HFFc6 (cell line): ENCODE results near the gene PITX3. TPM values are rescaled to one million over a fixed set of nuclear protein-coding genes. Genes with fewer than 3 reads are reported as not detected.

ENCODE experiments used
- DNase-seq: peaks from one replicate; pipeline ENCODE4 v3.0.0-alpha.2; 2018
- H3K27ac Mint-ChIP-seq: 2 replicates; pipeline ENCODE4 v1.8.0; 2020; ENCODE audit warnings: mild to moderate bottlenecking, mixed read lengths
- H3K27me3 Mint-ChIP-seq: 2 replicates; pipeline ENCODE4 v1.8.0; 2021; ENCODE audit warnings: mild to moderate bottlenecking, moderate library complexity, mixed read lengths; ENCODE audit not compliant: insufficient read depth
- H3K36me3 Mint-ChIP-seq: 2 replicates; pipeline ENCODE4 v1.8.0; 2021; ENCODE audit warnings: low read depth, mixed read lengths
- H3K4me1 Mint-ChIP-seq: 2 replicates; pipeline ENCODE4 v1.8.0; 2020; ENCODE audit warnings: low read depth, mixed read lengths
- H3K4me3 Mint-ChIP-seq: 2 replicates; pipeline ENCODE4 v1.8.0; 2020; ENCODE audit warnings: mild to moderate bottlenecking, moderate library complexity, mixed read lengths
- H3K9me3 Mint-ChIP-seq: 2 replicates; pipeline ENCODE4 v1.8.0; 2020; ENCODE audit warnings: mild to moderate bottlenecking, mixed read lengths
- total RNA-seq, 6 experiments: library from RNA; stranded (reverse); fragmentation: NEBNext Ultra II Directional; extraction: Animal tissue kit (Norgen Biotek cat#: 25700); gene quantifications; 2 replicates in 1 of 6; 3 replicates in 5 of 6; pipeline ENCODE4 v1.2.3, GENCODE V29; 2021
- TF ChIP-seq, protein P1 (sequence below): fragments of 200-600 bp; sonication (generic); IDR thresholded peaks from 2 replicates; pipeline ENCODE4 v1.5.0; 2021; ENCODE audit warnings: antibody characterized with exemption, mild to moderate bottlenecking

Gene PITX3
- total RNA-seq, 6 experiments from 2014 or later: 0.14 TPM; not detected in 5

DNA sequence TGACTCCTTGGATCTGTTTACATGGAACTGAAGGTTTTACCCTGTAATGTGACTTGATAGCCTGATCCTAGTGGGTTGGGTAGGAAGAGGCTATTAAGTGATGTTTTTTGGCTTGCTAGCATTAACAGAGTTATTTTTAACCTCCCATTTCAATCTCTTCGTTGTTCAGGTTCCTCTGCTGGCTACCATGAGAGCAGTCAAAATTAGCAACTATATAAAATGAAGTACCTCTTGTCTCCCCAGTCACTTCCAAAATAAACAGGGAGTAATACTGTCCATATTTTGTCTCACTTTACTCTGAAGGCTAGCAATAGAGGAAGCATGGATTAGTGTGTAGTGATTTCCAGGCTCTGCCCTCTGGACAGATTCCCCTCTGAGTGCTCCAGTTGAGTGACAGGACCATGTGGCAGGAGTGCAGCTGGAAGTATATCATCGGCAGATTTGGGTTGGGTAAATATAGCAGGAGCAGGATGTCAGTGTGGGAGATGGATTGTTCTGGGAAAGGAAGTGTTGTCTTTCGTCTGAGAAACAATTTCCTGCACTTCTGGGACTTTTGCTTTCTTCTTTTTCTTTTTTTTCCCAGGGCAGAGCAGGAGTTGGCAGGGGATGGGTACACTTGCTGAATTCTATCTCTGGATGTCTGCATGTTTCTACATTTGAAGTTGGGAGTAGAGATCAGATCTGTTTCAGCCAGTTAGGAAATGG, 39.2 kb upstream of the PITX3 start:
- Mint-ChIP-seq H3K27me3 (no peaks in the 10 kb centered on the region; the same call in 1 of the 2 replicates), H3K36me3 (no peaks in the 10 kb centered on the region), H3K4me1 (peaks cover 33% of the 10 kb centered on the region), H3K4me3 (peak overlapping the region; percentile 27; the same call in 1 of the 2 replicates), H3K9me3 (no peaks in the 10 kb centered on the region), H3K27ac (peak overlapping the region; percentile 67)
- TF ChIP-seq, protein P1, sequence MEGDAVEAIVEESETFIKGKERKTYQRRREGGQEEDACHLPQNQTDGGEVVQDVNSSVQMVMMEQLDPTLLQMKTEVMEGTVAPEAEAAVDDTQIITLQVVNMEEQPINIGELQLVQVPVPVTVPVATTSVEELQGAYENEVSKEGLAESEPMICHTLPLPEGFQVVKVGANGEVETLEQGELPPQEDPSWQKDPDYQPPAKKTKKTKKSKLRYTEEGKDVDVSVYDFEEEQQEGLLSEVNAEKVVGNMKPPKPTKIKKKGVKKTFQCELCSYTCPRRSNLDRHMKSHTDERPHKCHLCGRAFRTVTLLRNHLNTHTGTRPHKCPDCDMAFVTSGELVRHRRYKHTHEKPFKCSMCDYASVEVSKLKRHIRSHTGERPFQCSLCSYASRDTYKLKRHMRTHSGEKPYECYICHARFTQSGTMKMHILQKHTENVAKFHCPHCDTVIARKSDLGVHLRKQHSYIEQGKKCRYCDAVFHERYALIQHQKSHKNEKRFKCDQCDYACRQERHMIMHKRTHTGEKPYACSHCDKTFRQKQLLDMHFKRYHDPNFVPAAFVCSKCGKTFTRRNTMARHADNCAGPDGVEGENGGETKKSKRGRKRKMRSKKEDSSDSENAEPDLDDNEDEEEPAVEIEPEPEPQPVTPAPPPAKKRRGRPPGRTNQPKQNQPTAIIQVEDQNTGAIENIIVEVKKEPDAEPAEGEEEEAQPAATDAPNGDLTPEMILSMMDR: no peak
- no peak for DNase-seq

DNA sequence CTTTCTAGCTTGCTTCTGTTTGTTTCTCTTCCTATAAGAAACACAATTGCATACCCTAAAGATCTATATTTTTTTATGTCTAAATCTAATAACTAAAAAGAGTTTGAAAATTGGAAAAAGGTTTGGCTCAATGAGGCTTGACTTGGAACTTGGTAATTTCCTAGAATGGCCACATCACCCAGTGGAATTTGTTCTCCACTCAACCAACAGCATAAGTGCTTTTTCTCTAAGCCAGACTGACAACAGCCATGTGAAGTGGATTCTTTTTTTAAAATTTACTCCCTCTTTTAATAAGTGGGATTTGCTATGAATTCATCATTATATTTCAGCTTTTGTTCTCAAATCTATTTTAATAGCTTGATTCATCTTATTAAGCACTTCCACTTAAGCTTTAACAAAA, 37.8 kb upstream of the PITX3 start:
- H3K27me3 Mint-ChIP-seq: no peaks in the 10 kb centered on the region; the same call in 1 of the 2 replicates
- H3K27ac Mint-ChIP-seq: no peak overlapping the region
- H3K9me3 Mint-ChIP-seq: no peaks in the 10 kb centered on the region
- TF ChIP-seq, protein P1: no peak
- H3K36me3 Mint-ChIP-seq: no peaks in the 10 kb centered on the region
- no peak overlapping the region for H3K4me3 Mint-ChIP-seq
- H3K4me1 Mint-ChIP-seq: peaks cover 29% of the 10 kb centered on the region
- no peak for DNase-seq

DNA sequence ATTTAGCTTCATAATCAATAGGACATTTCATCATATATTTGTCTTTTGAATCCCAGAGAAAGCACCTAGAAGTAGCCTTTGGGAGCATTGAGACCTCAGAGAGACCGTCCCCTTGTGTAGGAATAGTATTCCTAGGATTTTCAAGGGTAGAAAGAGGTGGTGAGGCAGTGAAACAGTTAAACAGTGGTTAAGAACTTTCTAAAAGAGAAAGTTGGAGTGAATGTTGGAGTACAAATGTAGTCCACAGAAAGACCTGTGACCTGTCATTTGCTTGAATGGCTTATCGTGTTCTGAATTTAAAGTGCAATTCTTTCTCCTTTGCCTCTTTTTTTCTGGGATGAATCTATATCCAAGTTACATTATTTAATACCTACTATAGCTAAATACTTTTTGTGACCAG, 34.0 kb upstream of the PITX3 start:
- no peaks in the 10 kb centered on the region for H3K36me3 Mint-ChIP-seq
- no peak overlapping the region for H3K4me3 Mint-ChIP-seq
- TF ChIP-seq, protein P1: no peak
- no peak for DNase-seq
- no peak overlapping the region for H3K27ac Mint-ChIP-seq
- peaks cover 31% of the 10 kb centered on the region for H3K4me1 Mint-ChIP-seq
- no peaks in the 10 kb centered on the region for H3K9me3 Mint-ChIP-seq
- no peaks in the 10 kb centered on the region; the same call in 1 of the 2 replicates for H3K27me3 Mint-ChIP-seq

DNA sequence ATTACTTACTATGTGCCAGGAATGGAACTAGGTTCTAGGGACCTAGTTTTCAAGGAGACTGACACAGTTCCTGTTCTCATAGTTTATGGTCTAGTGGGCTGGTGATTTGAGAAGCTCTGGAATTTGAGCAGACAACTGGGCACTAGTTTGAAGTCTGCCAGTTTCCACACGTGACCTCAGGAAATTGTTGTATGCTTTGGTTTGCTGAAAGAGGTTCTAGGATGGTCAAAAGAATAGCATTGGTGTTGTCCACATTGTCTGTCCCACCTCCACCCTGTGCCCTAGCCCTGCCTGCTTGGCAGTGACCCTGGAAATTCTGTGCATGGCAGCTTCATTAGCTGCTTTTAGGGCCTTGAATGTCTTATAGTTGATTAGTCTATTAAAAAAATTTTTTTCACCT, 32.8 kb upstream of the PITX3 start:
- TF ChIP-seq, protein P1: no peak
- DNase-seq: no peak
- H3K9me3 Mint-ChIP-seq: no peaks in the 10 kb centered on the region
- peaks cover 23% of the 10 kb centered on the region for H3K4me1 Mint-ChIP-seq
- no peak overlapping the region for H3K27ac Mint-ChIP-seq
- no peak overlapping the region for H3K4me3 Mint-ChIP-seq
- peaks cover 4% of the 10 kb centered on the region for H3K36me3 Mint-ChIP-seq
- no peaks in the 10 kb centered on the region; the same call in 1 of the 2 replicates for H3K27me3 Mint-ChIP-seq

DNA sequence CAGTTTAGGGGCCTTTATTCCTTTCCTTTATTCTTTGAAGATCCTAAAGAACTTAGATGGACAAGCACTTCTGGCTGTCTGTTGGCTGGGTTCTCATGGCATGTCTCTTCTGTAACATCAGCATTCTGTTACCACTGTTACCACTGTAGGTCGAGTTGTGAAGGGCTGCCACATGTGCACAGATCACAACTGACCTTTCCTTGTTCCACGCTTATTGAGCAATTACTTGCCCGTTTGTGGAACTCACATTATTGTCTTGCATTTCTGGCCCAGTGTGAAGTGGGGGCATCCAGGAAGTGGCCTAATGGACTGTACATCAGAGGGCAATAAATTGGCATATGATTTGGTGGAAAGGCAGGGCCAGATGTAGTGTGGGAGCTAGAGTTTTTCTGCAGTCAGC, 27.7 kb upstream of the PITX3 start:
- Mint-ChIP-seq H3K27me3 (no peaks in the 10 kb centered on the region), H3K27ac (peak overlapping the region; percentile 61), H3K9me3 (no peaks in the 10 kb centered on the region), H3K4me3 (peak overlapping the region; percentile 4; the same call in 1 of the 2 replicates), H3K4me1 (peaks cover 61% of the 10 kb centered on the region), H3K36me3 (peaks cover 21% of the 10 kb centered on the region)
- TF ChIP-seq, protein P1: no peak
- DNase-seq: no peak
